HAP-1 (cell line): ENCODE data around the gene ZRANB3.
"Not testable (repeated sequence)": the region's sequence is repeated elsewhere in the genome, so short reads cannot be mapped to it uniquely, and the experiment has no call there.

Experiments
- DNase-seq, 2 experiments: peaks; one replicate each; pipeline ENCODE4 v3.0.0-alpha.2; 2016 to 2020; ENCODE audit warnings: low spot score in 2 of 2
- H3K27me3 ChIP-seq: fragments of 250-450 bp; sonication (Bioruptor Pico); 2 replicates; pipeline ENCODE4 v1.5.1; 2020; ENCODE audit warnings: low read depth, mild to moderate bottlenecking, moderate library complexity
- H3K36me3 ChIP-seq: fragments of 250-450 bp; sonication (Bioruptor Pico); replicated peaks from 2 replicates; pipeline ENCODE4 v1.5.1; 2020; ENCODE audit warnings: mild to moderate bottlenecking
- H3K4me1 ChIP-seq: fragments of 250-450 bp; sonication (Bioruptor Pico); 2 replicates; pipeline ENCODE4 v1.5.1; 2020; ENCODE audit warnings: mild to moderate bottlenecking
- H3K4me3 ChIP-seq: fragments of 250-450 bp; sonication (Bioruptor Pico); 2 replicates; pipeline ENCODE4 v1.5.1; 2020; ENCODE audit warnings: mild to moderate bottlenecking, moderate library complexity
- H3K9me3 ChIP-seq: fragments of 250-450 bp; sonication (Bioruptor Pico); 2 replicates; pipeline ENCODE4 v1.5.1; 2020; ENCODE audit warnings: mild to moderate bottlenecking, moderate library complexity
- in situ Hi-C: fragments of 300-500 bp; cut with MboI; formaldehyde crosslinking; loops from 3 replicates; pipeline ENCODE4 v1.14.3; 2020; ENCODE audit warnings: low sequenced_read_pairs, inconsistent platforms, mixed read lengths

ZRANB3 gene

GRCh38 chr2:135457279-135457678 lies 73.7 kb downstream of the ZRANB3 start:
- DNase-seq, result no peak
- no peak overlapping the region for H3K4me3 ChIP-seq
- no peaks in the 10 kb centered on the region for H3K4me1 ChIP-seq
- in situ Hi-C loops, result no loop called here
- peaks cover 5% of the 10 kb centered on the region; the same call in 1 of the 2 replicates for H3K9me3 ChIP-seq
- no peaks in the 10 kb centered on the region for H3K27me3 ChIP-seq
- no peaks in the 10 kb centered on the region; the same call in 1 of the 2 replicates for H3K36me3 ChIP-seq

GRCh38 chr2:135456835-135457234 lies 74.2 kb downstream of the ZRANB3 start:
- Histone ChIP-seq H3K27me3 (no peaks in the 10 kb centered on the region), H3K36me3 (no peaks in the 10 kb centered on the region; the same call in 1 of the 2 replicates), H3K4me1 (no peaks in the 10 kb centered on the region), H3K9me3 (peaks cover 5% of the 10 kb centered on the region; the same call in 1 of the 2 replicates), H3K4me3 (no peak overlapping the region)
- in situ Hi-C loops, result no loop called here
- DNase-seq, result no peak

- Histone ChIP-seq H3K4me3 (no peak overlapping the region), H3K4me1 (no peaks in the 10 kb centered on the region), H3K9me3 (peaks cover 5% of the 10 kb centered on the region; the same call in 1 of the 2 replicates), H3K36me3 (no peaks in the 10 kb centered on the region; the same call in 1 of the 2 replicates), H3K27me3 (no peaks in the 10 kb centered on the region)
- in situ Hi-C loops, result no loop called here
- DNase-seq, result no peak
Measured at GRCh38 chr2:135456431-135456830, 74.6 kb downstream of the ZRANB3 start.

GRCh38 chr2:135454608-135455007 lies 76.4 kb downstream of the ZRANB3 start:
- no peaks in the 10 kb centered on the region for H3K4me1 ChIP-seq
- no peaks in the 10 kb centered on the region for H3K36me3 ChIP-seq
- in situ Hi-C loops, result no loop called here
- H3K27me3 ChIP-seq, result no peaks in the 10 kb centered on the region
- DNase-seq, result no peak
- no peak overlapping the region for H3K4me3 ChIP-seq
- H3K9me3 ChIP-seq, result peaks cover 5% of the 10 kb centered on the region; the same call in 1 of the 2 replicates

GRCh38 chr2:135453027-135453426 lies 78.0 kb downstream of the ZRANB3 start:
- H3K4me3 ChIP-seq, H3K27me3 ChIP-seq, in situ Hi-C loops, H3K9me3 ChIP-seq, H3K36me3 ChIP-seq, H3K4me1 ChIP-seq: not testable (repeated sequence)
- DNase-seq, result peak in 1 of 2 experiments; percentile 18

GRCh38 chr2:135451966-135452365 lies 79.1 kb downstream of the ZRANB3 start:
- no peaks in the 10 kb centered on the region for H3K36me3 ChIP-seq
- in situ Hi-C loops, result no loop called here
- no peak for DNase-seq
- H3K4me1 ChIP-seq, result no peaks in the 10 kb centered on the region
- no peak overlapping the region for H3K4me3 ChIP-seq
- peaks cover 5% of the 10 kb centered on the region; the same call in 1 of the 2 replicates for H3K9me3 ChIP-seq
- no peaks in the 10 kb centered on the region for H3K27me3 ChIP-seq

GRCh38 chr2:135443013-135443412 lies 88.0 kb downstream of the ZRANB3 start:
- H3K9me3 ChIP-seq, DNase-seq, H3K4me1 ChIP-seq, H3K36me3 ChIP-seq, H3K27me3 ChIP-seq, in situ Hi-C loops, H3K4me3 ChIP-seq: not testable (repeated sequence)

- H3K4me3 ChIP-seq, H3K27me3 ChIP-seq, DNase-seq, in situ Hi-C loops, H3K36me3 ChIP-seq, H3K4me1 ChIP-seq, H3K9me3 ChIP-seq: not testable (repeated sequence)
Measured at GRCh38 chr2:135435155-135435554, 95.9 kb downstream of the ZRANB3 start.

GRCh38 chr2:135424849-135425248 lies 106.2 kb downstream of the ZRANB3 start:
- Histone ChIP-seq H3K4me3 (no peak overlapping the region), H3K9me3 (peaks cover 5% of the 10 kb centered on the region), H3K36me3 (no peaks in the 10 kb centered on the region), H3K27me3 (no peaks in the 10 kb centered on the region), H3K4me1 (no peaks in the 10 kb centered on the region)
- in situ Hi-C loops, result no loop called here
- peak in 1 of 2 experiments; percentile 23 for DNase-seq

- H3K4me1 ChIP-seq, result no peaks in the 10 kb centered on the region
- DNase-seq, result no peak
- H3K27me3 ChIP-seq, result no peaks in the 10 kb centered on the region
- no peaks in the 10 kb centered on the region for H3K36me3 ChIP-seq
- peaks cover 3% of the 10 kb centered on the region for H3K9me3 ChIP-seq
- H3K4me3 ChIP-seq, result no peak overlapping the region
- in situ Hi-C loops, result no loop called here
Measured at GRCh38 chr2:135422898-135423297, 108.1 kb downstream of the ZRANB3 start.

- no peaks in the 10 kb centered on the region for H3K4me1 ChIP-seq
- no peaks in the 10 kb centered on the region for H3K27me3 ChIP-seq
- in situ Hi-C loops, result no loop called here
- no peaks in the 10 kb centered on the region for H3K9me3 ChIP-seq
- no peaks in the 10 kb centered on the region for H3K36me3 ChIP-seq
- H3K4me3 ChIP-seq, result no peak overlapping the region
- no peak for DNase-seq
Measured at GRCh38 chr2:135411646-135412045, 119.4 kb downstream of the ZRANB3 start.

GRCh38 chr2:135409436-135409835 lies 121.6 kb downstream of the ZRANB3 start:
- no peak overlapping the region for H3K4me3 ChIP-seq
- H3K9me3 ChIP-seq, result no peaks in the 10 kb centered on the region
- in situ Hi-C loops, result no loop called here
- no peaks in the 10 kb centered on the region for H3K4me1 ChIP-seq
- no peaks in the 10 kb centered on the region for H3K27me3 ChIP-seq
- DNase-seq, result no peak
- H3K36me3 ChIP-seq, result no peaks in the 10 kb centered on the region

GRCh38 chr2:135396259-135396658 lies 134.8 kb downstream of the ZRANB3 start:
- H3K4me3 ChIP-seq, H3K27me3 ChIP-seq, H3K4me1 ChIP-seq, in situ Hi-C loops, H3K9me3 ChIP-seq, DNase-seq, H3K36me3 ChIP-seq: not testable (repeated sequence)

- in situ Hi-C loops, result no loop called here
- Histone ChIP-seq H3K9me3 (no peaks in the 10 kb centered on the region), H3K4me3 (no peak overlapping the region), H3K4me1 (no peaks in the 10 kb centered on the region), H3K36me3 (no peaks in the 10 kb centered on the region), H3K27me3 (no peaks in the 10 kb centered on the region)
- DNase-seq, result no peak
Measured at GRCh38 chr2:135386993-135387392, 144.0 kb downstream of the ZRANB3 start.

GRCh38 chr2:135378591-135378990 lies 152.4 kb downstream of the ZRANB3 start:
- no peaks in the 10 kb centered on the region for H3K4me1 ChIP-seq
- H3K27me3 ChIP-seq, result no peaks in the 10 kb centered on the region
- H3K9me3 ChIP-seq, result no peaks in the 10 kb centered on the region
- in situ Hi-C loops, result no loop called here
- H3K4me3 ChIP-seq, result no peak overlapping the region
- no peak for DNase-seq
- H3K36me3 ChIP-seq, result no peaks in the 10 kb centered on the region
